GM11168 (cell line): ENCODE data around the gene LTBP4.

Experiments
- in situ Hi-C: fragments of 300-500 bp; cut with MboI; formaldehyde crosslinking; loops from one replicate; pipeline ENCODE4 v1.12.0; 2022; ENCODE audit warnings: low sequenced_read_pairs; ENCODE audit not compliant: unreplicated experiment

The LTBP4 gene

DNA sequence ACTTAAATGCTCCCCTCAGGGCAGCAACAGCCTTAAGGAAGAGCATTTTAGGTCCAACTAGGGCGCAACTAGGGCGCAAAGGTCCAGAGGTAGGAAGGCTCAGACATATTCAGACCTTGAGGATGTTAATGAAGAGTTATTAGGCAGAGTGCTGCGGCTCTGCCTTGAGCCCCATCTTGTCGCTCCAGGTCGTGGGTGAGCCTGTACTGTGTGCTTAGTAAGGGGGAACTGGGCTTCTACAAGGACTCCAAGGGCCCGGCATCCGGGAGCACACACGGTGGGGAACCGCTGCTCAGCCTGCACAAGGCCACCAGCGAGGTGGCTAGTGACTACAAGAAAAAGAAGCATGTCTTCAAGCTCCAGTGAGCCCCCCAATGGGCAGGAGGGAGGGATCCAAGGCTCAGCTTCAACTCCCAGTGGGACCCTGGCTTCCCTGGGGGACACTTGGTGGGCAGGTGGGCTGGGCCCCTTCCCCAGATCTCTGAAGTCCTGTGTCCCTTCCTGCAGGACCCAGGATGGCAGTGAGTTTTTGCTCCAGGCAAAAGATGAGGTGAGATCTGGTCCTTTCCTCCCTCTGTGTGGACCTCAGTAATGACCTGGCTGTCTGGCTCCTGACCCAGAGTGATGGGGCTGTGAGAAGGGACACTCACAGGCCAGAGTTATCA is 29.2 kb upstream of the LTBP4 start:
- in situ Hi-C loops, result no loop called here

- in situ Hi-C loops, result no loop called here
Observed at GRCh38 chr19:40575326-40575725, 25.8 kb upstream of the LTBP4 start.

- in situ Hi-C loops, result no loop called here
Observed at GRCh38 chr19:40576151-40576584, 25.0 kb upstream of the LTBP4 start.

- in situ Hi-C loops, result no loop called here
Observed at GRCh38 chr19:40576585-40577451, 24.4 kb upstream of the LTBP4 start, which contains the start of gene SHKBP1. Gene SHKBP1, plus strand, starts transcription at chr19:40576873. Its CDS starts 27 bp downstream, at chr19:40576900.

DNA sequence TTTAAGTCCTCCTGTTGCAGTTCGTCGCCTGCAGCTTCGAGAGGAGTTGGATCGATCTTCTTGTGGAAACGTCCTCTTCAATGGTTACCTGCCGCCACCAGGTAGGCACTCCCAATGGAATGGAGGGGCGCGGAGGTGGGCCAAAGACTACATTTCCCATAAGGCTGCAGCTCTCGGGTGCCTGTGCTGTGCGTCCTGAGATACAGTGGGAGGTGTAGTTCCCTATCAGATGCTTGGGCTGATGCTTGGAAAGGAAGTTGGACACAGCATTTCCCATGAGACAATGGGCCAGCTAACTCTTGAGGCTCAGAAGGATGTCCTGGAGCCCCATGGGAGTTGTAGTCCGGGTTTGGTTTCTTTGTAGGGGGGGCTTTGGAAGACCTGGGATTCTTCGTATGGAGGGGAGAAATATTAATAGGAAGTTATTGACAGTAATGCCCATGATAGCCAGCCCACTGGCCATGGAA is 22.7 kb upstream of the LTBP4 start:
- in situ Hi-C loops, result no loop called here

GRCh38 chr19:40580619-40581018 is 20.6 kb upstream of the LTBP4 start:
- in situ Hi-C loops, result loop anchor here (10.0 kb wide), 1 partner anchor 46 kb away; no protein-coding TSS in a partner anchor

DNA sequence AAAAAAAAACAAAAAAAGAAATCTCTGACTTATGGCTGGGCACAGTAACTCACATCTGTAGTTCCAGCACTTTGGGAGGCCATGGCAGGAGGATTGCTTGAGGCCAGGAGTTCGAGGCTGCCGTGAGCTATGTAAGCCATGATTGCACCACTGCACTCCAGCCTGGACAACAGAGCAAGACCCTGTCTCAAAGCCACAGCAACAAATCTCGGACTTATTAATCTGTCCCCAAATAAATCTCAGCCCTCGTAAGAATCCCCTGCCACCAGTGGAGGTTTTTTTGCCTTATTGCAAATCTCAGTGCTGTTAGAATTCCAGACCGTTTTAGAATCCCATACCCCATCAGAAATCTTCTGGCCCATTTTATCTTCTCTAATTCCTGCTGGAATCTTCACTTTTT is 19.6 kb upstream of the LTBP4 start:
- in situ Hi-C loops, result loop anchor here (10.0 kb wide), 1 partner anchor 47 kb away; no protein-coding TSS in a partner anchor

- in situ Hi-C loops, result loop anchor here (10.0 kb wide), 1 partner anchor 48 kb away; no protein-coding TSS in a partner anchor
Observed at GRCh38 chr19:40582467-40582866, 18.7 kb upstream of the LTBP4 start.

- in situ Hi-C loops, result loop anchor here (10.0 kb wide), 1 partner anchor 48 kb away; no protein-coding TSS in a partner anchor
Observed at GRCh38 chr19:40583283-40583682, 17.9 kb upstream of the LTBP4 start.

GRCh38 chr19:40584007-40584406 is 17.2 kb upstream of the LTBP4 start:
- in situ Hi-C loops, result loop anchor here (10.0 kb wide), 1 partner anchor 49 kb away; no protein-coding TSS in a partner anchor

DNA sequence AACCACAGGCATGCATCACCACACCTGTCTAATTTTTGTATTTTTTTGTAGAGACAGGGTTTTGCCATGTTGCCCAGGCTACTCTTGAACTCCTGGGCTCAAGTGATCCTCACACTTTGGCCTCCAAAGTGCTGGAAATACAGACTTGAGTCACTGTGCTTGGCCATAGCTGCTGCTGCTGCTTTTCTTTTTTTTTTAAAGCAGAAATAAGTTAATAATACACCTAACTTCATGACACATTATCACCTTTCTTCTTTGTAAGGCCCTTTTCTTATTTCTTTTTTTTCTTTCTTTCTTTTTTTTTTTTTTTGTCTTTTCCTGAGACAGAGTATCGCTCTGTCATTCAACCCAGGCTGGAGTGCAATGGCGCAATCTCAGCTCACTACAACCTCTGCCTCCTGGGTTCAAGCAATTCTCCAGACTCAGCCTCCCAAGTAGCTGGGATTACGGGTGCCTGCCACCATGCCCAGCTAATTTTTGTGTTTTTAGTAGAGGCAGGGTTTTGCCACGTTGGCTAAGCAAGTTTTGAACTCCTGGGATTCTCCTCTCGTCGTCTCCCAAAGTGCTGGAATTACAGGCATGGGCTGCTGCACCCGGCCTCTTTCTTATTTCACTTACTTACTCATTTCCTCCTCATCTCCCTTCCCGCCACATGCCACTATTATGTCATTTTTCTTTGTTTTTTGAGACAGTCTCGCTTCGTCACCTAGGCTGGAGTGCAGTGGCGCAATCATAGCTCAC is 15.8 kb upstream of the LTBP4 start:
- in situ Hi-C loops, result loop anchor here (10.0 kb wide), 1 partner anchor 51 kb away; no protein-coding TSS in a partner anchor

- in situ Hi-C loops, result loop anchor here (10.0 kb wide), 1 partner anchor 51 kb away; no protein-coding TSS in a partner anchor
Observed at GRCh38 chr19:40585982-40586422, 15.2 kb upstream of the LTBP4 start.

- in situ Hi-C loops, result loop anchor here (10.0 kb wide), 1 partner anchor 52 kb away; no protein-coding TSS in a partner anchor
Observed at GRCh38 chr19:40586611-40587010, 14.6 kb upstream of the LTBP4 start.

DNA sequence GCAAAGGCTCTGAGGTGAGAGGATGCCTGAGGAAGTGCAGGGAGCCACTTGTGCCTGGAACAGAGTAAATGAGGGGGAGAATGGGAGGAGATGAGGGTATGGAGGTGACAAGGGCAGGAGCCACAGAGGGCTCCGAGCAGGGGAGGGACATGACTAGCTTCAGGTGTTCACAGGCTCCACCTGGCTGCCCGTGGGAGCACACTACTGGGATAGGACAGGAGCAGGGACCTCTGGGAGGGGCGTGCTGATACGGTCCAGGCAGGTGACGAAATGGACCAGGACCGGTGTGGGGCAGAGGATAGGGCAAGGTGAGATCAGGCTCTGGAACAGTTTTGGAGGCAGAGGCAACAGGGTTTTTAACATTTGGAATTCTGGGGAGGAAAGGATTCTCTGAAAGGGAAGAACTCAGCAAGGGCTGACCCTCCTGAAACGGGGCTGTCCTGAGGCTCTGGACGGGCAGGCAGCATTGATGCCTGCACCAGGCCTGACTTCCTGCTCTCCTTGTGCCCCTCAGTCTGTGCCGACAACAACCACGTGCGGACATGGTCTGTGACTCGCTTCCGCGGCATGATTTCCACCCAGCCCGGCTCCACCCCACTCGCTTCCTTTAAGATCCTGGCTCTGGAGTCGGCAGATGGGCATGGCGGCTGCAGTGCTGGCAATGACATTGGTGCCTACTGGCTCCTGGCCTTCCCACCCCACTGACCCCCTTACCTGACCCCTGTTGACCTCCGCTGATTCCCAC is 12.9 kb upstream of the LTBP4 start:
- in situ Hi-C loops, result loop anchor here (10.0 kb wide), 1 partner anchor 53 kb away; no protein-coding TSS in a partner anchor

- in situ Hi-C loops, result loop anchor here (10.0 kb wide), 1 partner anchor 54 kb away; no protein-coding TSS in a partner anchor
Observed at GRCh38 chr19:40588926-40589569, 12.1 kb upstream of the LTBP4 start.

DNA sequence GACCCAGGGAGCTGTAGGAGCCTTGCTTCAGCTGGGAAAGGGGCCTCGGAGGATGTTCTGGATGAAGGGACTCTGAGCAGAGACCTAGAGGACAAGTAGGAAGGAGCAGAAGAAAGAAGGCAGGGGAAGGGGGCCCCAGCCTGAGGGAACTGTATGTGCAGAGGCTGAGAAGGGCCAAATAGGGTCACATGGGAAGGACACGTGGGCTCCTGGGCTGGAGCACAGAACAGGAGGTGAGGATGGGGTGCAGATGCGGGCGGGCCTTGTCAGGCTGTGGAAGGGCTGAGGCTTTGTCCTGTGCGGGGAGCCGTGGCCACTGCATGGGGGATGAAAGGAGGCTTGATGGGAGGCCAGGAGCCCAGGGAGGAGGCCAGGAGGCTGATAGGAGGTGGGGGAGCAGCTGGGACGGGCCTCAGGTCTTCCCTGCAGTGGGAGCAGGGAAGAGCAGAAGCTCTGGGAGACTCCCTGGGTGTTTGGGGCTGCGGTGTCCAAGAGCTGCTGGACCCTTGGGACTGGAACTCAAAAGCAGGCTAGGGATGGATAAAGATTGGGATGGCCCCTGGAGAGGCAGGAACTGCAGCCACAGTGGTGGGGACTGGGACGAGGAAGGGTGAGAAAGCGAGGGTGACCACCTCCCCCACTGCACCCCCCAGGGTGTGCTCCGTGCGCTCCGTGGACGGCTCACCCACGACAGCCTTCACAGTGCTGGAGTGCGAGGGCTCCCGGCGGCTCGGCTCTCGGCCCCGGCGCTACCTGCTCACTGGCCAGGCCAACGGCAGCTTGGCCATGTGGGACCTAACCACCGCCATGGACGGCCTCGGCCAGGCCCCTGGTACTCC is 11.4 kb upstream of the LTBP4 start:
- in situ Hi-C loops, result loop anchor here (10.0 kb wide), 1 partner anchor 55 kb away; no protein-coding TSS in a partner anchor

DNA sequence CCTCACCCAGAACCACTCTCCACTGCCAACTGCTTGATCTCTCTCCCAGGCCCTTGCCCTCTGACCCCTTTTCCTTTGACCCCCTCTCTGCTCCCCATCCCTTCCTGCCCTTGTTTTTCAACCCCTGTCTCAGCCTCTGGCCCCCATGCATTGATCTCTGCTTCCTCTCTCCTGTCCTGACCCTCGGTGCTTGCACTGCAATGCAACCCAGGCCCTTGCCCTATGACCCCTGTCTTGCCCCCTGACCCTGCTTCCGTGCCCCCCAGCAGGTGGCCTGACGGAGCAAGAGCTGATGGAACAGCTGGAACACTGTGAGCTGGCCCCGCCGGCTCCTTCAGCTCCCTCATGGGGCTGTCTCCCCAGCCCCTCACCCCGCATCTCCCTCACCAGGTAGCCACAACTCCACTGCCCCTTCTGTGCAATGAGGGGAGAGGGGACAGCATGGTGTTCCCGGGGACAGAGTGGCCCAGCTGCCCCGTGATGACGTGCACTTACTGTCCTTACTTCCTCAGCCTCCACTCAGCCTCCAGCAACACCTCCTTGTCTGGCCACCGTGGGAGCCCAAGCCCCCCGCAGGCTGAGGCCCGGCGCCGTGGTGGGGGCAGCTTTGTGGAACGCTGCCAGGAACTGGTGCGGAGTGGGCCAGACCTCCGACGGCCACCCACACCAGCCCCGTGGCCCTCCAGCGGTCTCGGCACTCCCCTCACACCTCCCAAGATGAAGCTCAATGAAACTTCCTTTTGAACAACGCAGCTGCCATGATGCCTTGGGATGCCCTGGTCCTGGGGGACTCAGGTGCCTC is 10.5 kb upstream of the LTBP4 start:
- in situ Hi-C loops, result no loop called here
